ENCODE measurements around the gene AFF1.

GRCh38 chr4:86990510-86990909 lies 55.7 kb downstream of the AFF1 start:
- TF ChIP-seq POLR2AphosphoS5 (IDR thresholded peaks at IDR 0.05; ENCODE audit: low read depth, low read length) (no peak), POLR2A (IDR thresholded peaks at IDR 0.05; ENCODE audit: low read depth, low read length) (no peak)

All from GM12892 (cell line).